GM23338 (cell line): ENCODE measurements around the gene PYCR2. TPM values are rescaled to one million over a fixed set of nuclear protein-coding genes. Genes with fewer than 3 reads are reported as not detected.
A peak's percentile ranks its signal among the peaks of the same experiment; 100 is the strongest.

Source experiments
- ATAC-seq: fragments of 200-7000 bp; cut with Tn5 transposase; 3 replicates; pipeline ENCODE4 v1.9.1; 2020
- DNase-seq: peaks from one replicate; pipeline ENCODE4 v3.0.0-alpha.2; 2015; ENCODE audit warnings: low spot score
- H2AFZ ChIP-seq: fragments of 200-600 bp; sonication (generic); 2 replicates; pipeline ENCODE4 v1.8.0; 2016; ENCODE audit warnings: antibody characterized with exemption, mild to moderate bottlenecking, moderate library complexity
- H3F3A ChIP-seq: fragments of 200-600 bp; sonication (generic); replicated peaks from 2 replicates; pipeline ENCODE4 v1.8.0; 2017; ENCODE audit warnings: antibody characterized with exemption, mixed run types, low read depth
- H3K27ac ChIP-seq: fragments of 200-600 bp; sonication (generic); 2 replicates; pipeline ENCODE4 v1.6.1; 2016; ENCODE audit warnings: low read depth
- H3K27me3 ChIP-seq: fragments of 200-600 bp; sonication (generic); 2 replicates; pipeline ENCODE4 v1.8.0; 2016; ENCODE audit warnings: mild to moderate bottlenecking, mixed run types, moderate library complexity; ENCODE audit not compliant: insufficient read depth
- H3K36me3 ChIP-seq: fragments of 200-600 bp; sonication (generic); 2 replicates; pipeline ENCODE4 v1.8.0; 2016; ENCODE audit warnings: mild to moderate bottlenecking; ENCODE audit not compliant: insufficient read depth
- H3K4me1 ChIP-seq: fragments of 200-600 bp; sonication (generic); 2 replicates; pipeline ENCODE4 v1.8.0; 2016; ENCODE audit warnings: mild to moderate bottlenecking, moderate library complexity; ENCODE audit not compliant: insufficient read depth
- H3K4me2 ChIP-seq: fragments of 200-600 bp; sonication (generic); 2 replicates; pipeline ENCODE4 v1.7.1; 2017; ENCODE audit warnings: mixed run types
- H3K4me3 ChIP-seq: fragments of 200-600 bp; sonication (generic); 2 replicates; pipeline ENCODE4 v1.6.1; 2016; ENCODE audit warnings: mixed run types
- H3K79me2 ChIP-seq: fragments of 200-600 bp; sonication (generic); replicated peaks from 2 replicates; pipeline ENCODE4 v1.8.0; 2017; ENCODE audit warnings: mild to moderate bottlenecking; ENCODE audit not compliant: insufficient read depth
- H3K9me2 ChIP-seq: fragments of 200-600 bp; sonication (generic); 2 replicates; pipeline ENCODE4 v1.8.0; 2017; ENCODE audit not compliant: insufficient read depth
- H4K20me1 ChIP-seq: fragments of 200-600 bp; sonication (generic); replicated peaks from 2 replicates; pipeline ENCODE4 v1.8.0; 2017; ENCODE audit warnings: mild to moderate bottlenecking; ENCODE audit not compliant: insufficient read depth
- H3K27ac Mint-ChIP-seq: 2 replicates; pipeline ENCODE4 v1.8.0; 2020; ENCODE audit warnings: inconsistent platforms, mild to moderate bottlenecking, moderate library complexity, mixed read lengths
- H3K27me3 Mint-ChIP-seq: 3 replicates; pipeline ENCODE4 v1.8.0; 2022; ENCODE audit warnings: low read depth, mild to moderate bottlenecking, moderate library complexity, mixed read lengths, inconsistent platforms; ENCODE audit not compliant: insufficient read depth, poor library complexity
- H3K36me3 Mint-ChIP-seq: 3 replicates; pipeline ENCODE4 v1.8.0; 2021; ENCODE audit warnings: low read depth, mild to moderate bottlenecking, inconsistent platforms, moderate library complexity, mixed read lengths
- H3K4me1 Mint-ChIP-seq: 3 replicates; pipeline ENCODE4 v1.8.0; 2020; ENCODE audit warnings: mild to moderate bottlenecking, inconsistent platforms, mixed read lengths
- H3K4me3 Mint-ChIP-seq: 3 replicates; pipeline ENCODE4 v1.8.0; 2021; ENCODE audit warnings: moderate library complexity, mild to moderate bottlenecking, inconsistent platforms, mixed read lengths
- H3K9me3 Mint-ChIP-seq: 3 replicates; pipeline ENCODE4 v1.8.0; 2020; ENCODE audit warnings: moderate library complexity, mild to moderate bottlenecking, inconsistent platforms, mixed read lengths
- CREB1 ChIP-seq: fragments of 250-450 bp; sonication (Bioruptor Pico); IDR thresholded peaks from 2 replicates; pipeline ENCODE4 v1.5.0; 2020; ENCODE audit warnings: low read depth, mild to moderate bottlenecking, moderate library complexity
- EZH2 ChIP-seq: fragments of 200-600 bp; sonication (generic); IDR thresholded peaks from one replicate; pipeline ENCODE4 v1.8.0; 2017; ENCODE audit warnings: antibody characterized with exemption, mild to moderate bottlenecking, low read depth; ENCODE audit not compliant: unreplicated experiment
- EZH2phosphoT487 ChIP-seq: fragments of 200-600 bp; sonication (generic); IDR thresholded peaks from one replicate; pipeline ENCODE4 v1.8.1; 2018; ENCODE audit warnings: antibody characterized with exemption; ENCODE audit not compliant: unreplicated experiment
- ZNF114 ChIP-seq: fragments of 250-450 bp; sonication (Bioruptor Pico); IDR thresholded peaks from 2 replicates; pipeline ENCODE4 v1.5.0; 2020; ENCODE audit warnings: mild to moderate bottlenecking, moderate library complexity
- polyA plus RNA-seq: library from polyadenylated mRNA; unstranded; fragments of >200 nt; fragmentation: Nextera tagmentation; extraction: Ambion mirVana; gene quantifications from 2 replicates; pipeline ENCODE4 v1.2.1, GENCODE V29; 2016
- total RNA-seq: library from RNA; depleted of rRNA; stranded (reverse); fragments of >200 nt; shearing (Covaris generic); gene quantifications from 2 replicates; pipeline ENCODE4 v1.2.3, GENCODE V29; 2014
- TF ChIP-seq, protein P1 (sequence below): fragments of 250-450 bp; sonication (Bioruptor Pico); IDR thresholded peaks from 2 replicates; pipeline ENCODE4 v1.5.0; 2020; ENCODE audit warnings: mild to moderate bottlenecking, moderate library complexity
- TF ChIP-seq, protein P2 (sequence below), 2 experiments: fragments of 200-600 bp in 1 of 2; sonication (generic) in 1 of 2; conservative IDR thresholded peaks; 2 replicates each; pipeline versions ENCODE4 v1.5.1 to v1.6.1; 2016 to 2017; ENCODE audit warnings: antibody characterized with exemption in 2 of 2, low read depth in 2 of 2, mild to moderate bottlenecking in 2 of 2, moderate library complexity in 1 of 2
- TF ChIP-seq, protein P3 (sequence below): IDR thresholded peaks from one replicate; pipeline ENCODE4 v1.6.1; 2018; ENCODE audit warnings: antibody characterized with exemption; ENCODE audit not compliant: unreplicated experiment

The PYCR2 gene
- total and polyA plus RNA-seq, 2 experiments from 2014 or later, result 89.1 to 109 TPM

DNA sequence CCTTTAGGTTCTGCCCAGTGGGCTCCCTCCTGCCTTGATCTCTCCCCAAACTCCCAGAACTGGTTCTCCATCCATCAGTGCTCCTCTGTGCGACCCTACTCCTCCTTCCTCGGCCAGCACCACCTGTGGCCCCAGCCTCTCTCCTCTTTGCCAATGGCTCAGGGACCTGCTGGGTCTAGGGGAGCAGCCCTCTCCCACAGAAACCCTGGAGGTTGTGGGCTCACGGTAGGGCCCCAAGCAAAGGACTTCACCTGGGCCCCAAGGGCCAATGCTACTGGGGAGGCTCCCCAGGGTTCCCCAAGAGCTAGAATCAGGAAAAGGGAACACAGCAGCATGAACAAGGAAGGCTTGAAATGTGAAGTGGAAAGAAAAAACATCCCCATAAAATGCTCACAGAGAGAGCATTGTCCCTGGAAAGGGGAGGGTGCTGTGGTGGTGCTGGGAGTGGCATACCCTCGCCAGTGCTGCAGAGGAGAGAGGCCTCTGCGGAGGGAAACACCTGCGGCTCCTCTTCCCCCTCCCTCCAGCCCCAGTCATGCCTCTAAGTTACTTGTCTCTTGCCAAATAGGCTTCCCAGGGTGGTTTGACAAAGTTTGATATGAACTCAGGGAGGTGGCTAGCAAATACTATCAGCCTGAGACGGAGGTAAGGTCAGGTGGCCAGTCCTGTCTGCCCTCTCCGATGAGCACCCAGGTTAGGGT, 44.4 kb downstream of the PYCR2 start (continued):
- TF ChIP-seq, protein P1, sequence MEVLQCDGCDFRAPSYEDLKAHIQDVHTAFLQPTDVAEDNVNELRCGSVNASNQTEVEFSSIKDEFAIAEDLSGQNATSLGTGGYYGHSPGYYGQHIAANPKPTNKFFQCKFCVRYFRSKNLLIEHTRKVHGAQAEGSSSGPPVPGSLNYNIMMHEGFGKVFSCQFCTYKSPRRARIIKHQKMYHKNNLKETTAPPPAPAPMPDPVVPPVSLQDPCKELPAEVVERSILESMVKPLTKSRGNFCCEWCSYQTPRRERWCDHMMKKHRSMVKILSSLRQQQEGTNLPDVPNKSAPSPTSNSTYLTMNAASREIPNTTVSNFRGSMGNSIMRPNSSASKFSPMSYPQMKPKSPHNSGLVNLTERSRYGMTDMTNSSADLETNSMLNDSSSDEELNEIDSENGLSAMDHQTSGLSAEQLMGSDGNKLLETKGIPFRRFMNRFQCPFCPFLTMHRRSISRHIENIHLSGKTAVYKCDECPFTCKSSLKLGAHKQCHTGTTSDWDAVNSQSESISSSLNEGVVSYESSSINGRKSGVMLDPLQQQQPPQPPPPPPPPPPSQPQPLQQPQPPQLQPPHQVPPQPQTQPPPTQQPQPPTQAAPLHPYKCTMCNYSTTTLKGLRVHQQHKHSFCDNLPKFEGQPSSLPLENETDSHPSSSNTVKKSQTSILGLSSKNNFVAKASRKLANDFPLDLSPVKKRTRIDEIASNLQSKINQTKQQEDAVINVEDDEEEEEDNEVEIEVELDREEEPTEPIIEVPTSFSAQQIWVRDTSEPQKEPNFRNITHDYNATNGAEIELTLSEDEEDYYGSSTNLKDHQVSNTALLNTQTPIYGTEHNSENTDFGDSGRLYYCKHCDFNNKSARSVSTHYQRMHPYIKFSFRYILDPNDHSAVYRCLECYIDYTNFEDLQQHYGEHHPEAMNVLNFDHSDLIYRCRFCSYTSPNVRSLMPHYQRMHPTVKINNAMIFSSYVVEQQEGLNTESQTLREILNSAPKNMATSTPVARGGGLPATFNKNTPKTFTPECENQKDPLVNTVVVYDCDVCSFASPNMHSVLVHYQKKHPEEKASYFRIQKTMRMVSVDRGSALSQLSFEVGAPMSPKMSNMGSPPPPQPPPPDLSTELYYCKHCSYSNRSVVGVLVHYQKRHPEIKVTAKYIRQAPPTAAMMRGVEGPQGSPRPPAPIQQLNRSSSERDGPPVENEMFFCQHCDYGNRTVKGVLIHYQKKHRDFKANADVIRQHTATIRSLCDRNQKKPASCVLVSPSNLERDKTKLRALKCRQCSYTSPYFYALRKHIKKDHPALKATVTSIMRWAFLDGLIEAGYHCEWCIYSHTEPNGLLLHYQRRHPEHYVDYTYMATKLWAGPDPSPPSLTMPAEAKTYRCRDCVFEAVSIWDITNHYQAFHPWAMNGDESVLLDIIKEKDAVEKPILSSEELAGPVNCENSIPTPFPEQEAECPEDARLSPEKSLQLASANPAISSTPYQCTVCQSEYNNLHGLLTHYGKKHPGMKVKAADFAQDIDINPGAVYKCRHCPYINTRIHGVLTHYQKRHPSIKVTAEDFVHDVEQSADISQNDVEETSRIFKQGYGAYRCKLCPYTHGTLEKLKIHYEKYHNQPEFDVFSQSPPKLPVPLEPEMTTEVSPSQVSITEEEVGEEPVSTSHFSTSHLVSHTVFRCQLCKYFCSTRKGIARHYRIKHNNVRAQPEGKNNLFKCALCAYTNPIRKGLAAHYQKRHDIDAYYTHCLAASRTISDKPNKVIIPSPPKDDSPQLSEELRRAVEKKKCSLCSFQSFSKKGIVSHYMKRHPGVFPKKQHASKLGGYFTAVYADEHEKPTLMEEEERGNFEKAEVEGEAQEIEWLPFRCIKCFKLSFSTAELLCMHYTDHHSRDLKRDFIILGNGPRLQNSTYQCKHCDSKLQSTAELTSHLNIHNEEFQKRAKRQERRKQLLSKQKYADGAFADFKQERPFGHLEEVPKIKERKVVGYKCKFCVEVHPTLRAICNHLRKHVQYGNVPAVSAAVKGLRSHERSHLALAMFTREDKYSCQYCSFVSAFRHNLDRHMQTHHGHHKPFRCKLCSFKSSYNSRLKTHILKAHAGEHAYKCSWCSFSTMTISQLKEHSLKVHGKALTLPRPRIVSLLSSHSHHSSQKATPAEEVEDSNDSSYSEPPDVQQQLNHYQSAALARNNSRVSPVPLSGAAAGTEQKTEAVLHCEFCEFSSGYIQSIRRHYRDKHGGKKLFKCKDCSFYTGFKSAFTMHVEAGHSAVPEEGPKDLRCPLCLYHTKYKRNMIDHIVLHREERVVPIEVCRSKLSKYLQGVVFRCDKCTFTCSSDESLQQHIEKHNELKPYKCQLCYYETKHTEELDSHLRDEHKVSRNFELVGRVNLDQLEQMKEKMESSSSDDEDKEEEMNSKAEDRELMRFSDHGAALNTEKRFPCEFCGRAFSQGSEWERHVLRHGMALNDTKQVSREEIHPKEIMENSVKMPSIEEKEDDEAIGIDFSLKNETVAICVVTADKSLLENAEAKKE (CRISPR knock-in tag), result no peak

DNA sequence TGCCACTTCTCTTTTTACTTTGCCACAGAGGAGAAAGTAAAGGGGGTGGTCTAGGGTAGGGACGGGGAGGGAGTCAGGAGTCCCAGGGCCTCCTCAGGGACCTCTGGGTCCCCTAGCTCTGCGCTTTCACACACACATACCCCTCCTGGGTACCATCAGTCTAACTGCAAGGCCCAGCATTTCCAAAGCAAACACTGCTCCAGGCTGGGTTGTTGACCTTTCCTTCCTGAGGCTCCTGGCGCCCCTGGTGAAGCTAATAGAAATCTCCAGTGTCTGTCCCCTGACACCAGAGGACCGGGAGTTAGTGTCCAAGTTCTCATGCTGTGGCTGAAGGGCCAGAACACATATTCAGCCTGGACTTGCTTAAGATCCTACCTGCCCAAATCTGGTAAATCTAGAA, 45.8 kb downstream of the PYCR2 start:
- H3K4me2 ChIP-seq, result no peak overlapping the region
- Mint-ChIP-seq H3K4me3 (no peak overlapping the region), H3K4me1 (peaks cover 42% of the 10 kb centered on the region), H3K36me3 (peaks cover 39% of the 10 kb centered on the region), H3K9me3 (no peaks in the 10 kb centered on the region), H3K27me3 (peaks cover 23% of the 10 kb centered on the region), H3K27ac (no peak overlapping the region)
- TF ChIP-seq, protein P2, sequence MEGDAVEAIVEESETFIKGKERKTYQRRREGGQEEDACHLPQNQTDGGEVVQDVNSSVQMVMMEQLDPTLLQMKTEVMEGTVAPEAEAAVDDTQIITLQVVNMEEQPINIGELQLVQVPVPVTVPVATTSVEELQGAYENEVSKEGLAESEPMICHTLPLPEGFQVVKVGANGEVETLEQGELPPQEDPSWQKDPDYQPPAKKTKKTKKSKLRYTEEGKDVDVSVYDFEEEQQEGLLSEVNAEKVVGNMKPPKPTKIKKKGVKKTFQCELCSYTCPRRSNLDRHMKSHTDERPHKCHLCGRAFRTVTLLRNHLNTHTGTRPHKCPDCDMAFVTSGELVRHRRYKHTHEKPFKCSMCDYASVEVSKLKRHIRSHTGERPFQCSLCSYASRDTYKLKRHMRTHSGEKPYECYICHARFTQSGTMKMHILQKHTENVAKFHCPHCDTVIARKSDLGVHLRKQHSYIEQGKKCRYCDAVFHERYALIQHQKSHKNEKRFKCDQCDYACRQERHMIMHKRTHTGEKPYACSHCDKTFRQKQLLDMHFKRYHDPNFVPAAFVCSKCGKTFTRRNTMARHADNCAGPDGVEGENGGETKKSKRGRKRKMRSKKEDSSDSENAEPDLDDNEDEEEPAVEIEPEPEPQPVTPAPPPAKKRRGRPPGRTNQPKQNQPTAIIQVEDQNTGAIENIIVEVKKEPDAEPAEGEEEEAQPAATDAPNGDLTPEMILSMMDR (conservative IDR thresholded peaks at IDR 0.05; ENCODE audit: low read depth in 2 of 2), result no peak
- TF ChIP-seq, protein P3, sequence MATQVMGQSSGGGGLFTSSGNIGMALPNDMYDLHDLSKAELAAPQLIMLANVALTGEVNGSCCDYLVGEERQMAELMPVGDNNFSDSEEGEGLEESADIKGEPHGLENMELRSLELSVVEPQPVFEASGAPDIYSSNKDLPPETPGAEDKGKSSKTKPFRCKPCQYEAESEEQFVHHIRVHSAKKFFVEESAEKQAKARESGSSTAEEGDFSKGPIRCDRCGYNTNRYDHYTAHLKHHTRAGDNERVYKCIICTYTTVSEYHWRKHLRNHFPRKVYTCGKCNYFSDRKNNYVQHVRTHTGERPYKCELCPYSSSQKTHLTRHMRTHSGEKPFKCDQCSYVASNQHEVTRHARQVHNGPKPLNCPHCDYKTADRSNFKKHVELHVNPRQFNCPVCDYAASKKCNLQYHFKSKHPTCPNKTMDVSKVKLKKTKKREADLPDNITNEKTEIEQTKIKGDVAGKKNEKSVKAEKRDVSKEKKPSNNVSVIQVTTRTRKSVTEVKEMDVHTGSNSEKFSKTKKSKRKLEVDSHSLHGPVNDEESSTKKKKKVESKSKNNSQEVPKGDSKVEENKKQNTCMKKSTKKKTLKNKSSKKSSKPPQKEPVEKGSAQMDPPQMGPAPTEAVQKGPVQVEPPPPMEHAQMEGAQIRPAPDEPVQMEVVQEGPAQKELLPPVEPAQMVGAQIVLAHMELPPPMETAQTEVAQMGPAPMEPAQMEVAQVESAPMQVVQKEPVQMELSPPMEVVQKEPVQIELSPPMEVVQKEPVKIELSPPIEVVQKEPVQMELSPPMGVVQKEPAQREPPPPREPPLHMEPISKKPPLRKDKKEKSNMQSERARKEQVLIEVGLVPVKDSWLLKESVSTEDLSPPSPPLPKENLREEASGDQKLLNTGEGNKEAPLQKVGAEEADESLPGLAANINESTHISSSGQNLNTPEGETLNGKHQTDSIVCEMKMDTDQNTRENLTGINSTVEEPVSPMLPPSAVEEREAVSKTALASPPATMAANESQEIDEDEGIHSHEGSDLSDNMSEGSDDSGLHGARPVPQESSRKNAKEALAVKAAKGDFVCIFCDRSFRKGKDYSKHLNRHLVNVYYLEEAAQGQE, result no peak
- TF ChIP-seq EZH2phosphoT487, result no peak
- no peak for TF ChIP-seq CREB1 (CRISPR knock-in tag)
- TF ChIP-seq ZNF114 (CRISPR knock-in tag), result no peak
- TF ChIP-seq EZH2, result no peak
- peaks cover 62% of the 10 kb centered on the region for H3K79me2 ChIP-seq
- ATAC-seq (no peak), DNase-seq (no peak)
- H3K27me3 ChIP-seq, result no peaks in the 10 kb centered on the region
- peak overlapping the region; percentile 78; the same call in 1 of the 2 replicates for H3K27ac ChIP-seq
- H4K20me1 ChIP-seq, result peaks cover 17% of the 10 kb centered on the region
- H2AFZ ChIP-seq, result no peak overlapping the region
- H3K4me3 ChIP-seq, result no peak overlapping the region
- no peaks in the 10 kb centered on the region for H3K9me2 ChIP-seq
- peaks cover 26% of the 10 kb centered on the region; the same call in 1 of the 2 replicates for H3K36me3 ChIP-seq
- 0 out of 2 replicates have a peak, but pooled peaks cover 4% of the 10 kb centered on the region for H3F3A ChIP-seq
- H3K4me1 ChIP-seq, result peaks cover 27% of the 10 kb centered on the region
